GM21529 (cell line): ENCODE results near the gene TRIM25.
A peak's percentile ranks its signal among the peaks of the same experiment; 100 is the strongest.

Experiments used
- ATAC-seq: cut with Tn5 transposase; IDR thresholded peaks from one replicate; pipeline ENCODE4 v1.9.1; 2021; ENCODE audit not compliant: unreplicated experiment

The TRIM25 gene

GRCh38 chr17:56867948-56868376 lies 45.9 kb downstream of the TRIM25 start:
- ATAC-seq, result no peak

- ATAC-seq, result no peak
These were observed 47.4 kb downstream of the TRIM25 start for GRCh38 chr17:56866496-56866895.

GRCh38 chr17:56866076-56866475 lies 47.8 kb downstream of the TRIM25 start:
- no peak for ATAC-seq

GRCh38 chr17:56863974-56864373 lies 49.9 kb downstream of the TRIM25 start:
- ATAC-seq, result no peak

GRCh38 chr17:56861899-56862298 lies 52.0 kb downstream of the TRIM25 start:
- ATAC-seq, result no peak

GRCh38 chr17:56851008-56851407 lies 62.8 kb downstream of the TRIM25 start:
- peak; percentile 52 for ATAC-seq

GRCh38 chr17:56850591-56850990 lies 63.3 kb downstream of the TRIM25 start:
- ATAC-seq, result peak; percentile 17

- no peak for ATAC-seq
These were observed 64.7 kb downstream of the TRIM25 start for GRCh38 chr17:56849131-56849530.

- ATAC-seq, result no peak
These were observed 66.7 kb downstream of the TRIM25 start for GRCh38 chr17:56847106-56847505.

GRCh38 chr17:56845934-56846333 lies 67.9 kb downstream of the TRIM25 start:
- no peak for ATAC-seq

GRCh38 chr17:56842577-56842976 lies 71.3 kb downstream of the TRIM25 start:
- ATAC-seq, result no peak

- no peak for ATAC-seq
These were observed 75.2 kb downstream of the TRIM25 start for GRCh38 chr17:56838687-56839086.
